ENCODE data around the gene NOP16.

Gene NOP16

DNA sequence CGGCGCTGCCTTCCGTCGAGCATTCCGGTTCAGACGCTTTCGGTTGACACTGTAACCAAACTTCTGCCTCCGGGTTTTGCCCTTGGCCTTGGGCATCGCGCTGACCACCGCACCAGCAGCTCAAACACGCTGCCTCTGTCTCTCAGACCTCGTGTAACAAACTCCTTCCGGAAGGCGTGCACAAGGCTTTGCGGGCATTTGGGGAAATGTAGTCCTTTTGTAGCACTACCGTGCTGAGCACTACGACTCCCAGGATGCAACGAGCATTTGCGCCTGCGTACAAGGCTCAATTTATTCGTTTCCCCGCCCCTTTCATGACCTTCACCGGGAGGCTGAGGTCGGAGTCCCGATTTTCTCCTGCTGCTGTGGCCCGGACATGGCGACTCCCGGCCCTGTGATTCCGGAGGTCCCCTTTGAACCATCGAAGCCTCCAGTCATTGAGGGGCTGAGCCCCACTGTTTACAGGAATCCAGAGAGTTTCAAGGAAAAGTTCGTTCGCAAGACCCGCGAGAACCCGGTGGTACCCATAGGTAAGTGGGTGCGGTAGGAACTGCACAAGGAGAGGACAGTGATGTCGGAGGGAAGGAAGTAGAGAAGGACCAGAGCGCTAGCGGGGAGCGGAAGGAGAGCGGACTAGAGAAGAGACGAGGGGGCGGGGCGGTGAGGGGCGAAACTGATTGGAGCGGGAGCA lies at the start of gene NOP16, which contains the start of gene HIGD2A:
NOP16 (minus strand) TSS at position 155 of the 691 bp plus-strand sequence; CDS start at position 96, 59 bp downstream.
HIGD2A (plus strand) TSS at position 308 of the 691 bp plus-strand sequence; CDS start at position 377, 69 bp downstream.
- peaks cover 89% of the 10 kb centered on the region for H3K36me3 Mint-ChIP-seq
- peak; percentile 96 for ATAC-seq
- H3K27ac Mint-ChIP-seq: peak within 1 kb of the TSS; percentile 98
- peak within 1 kb of the TSS; percentile 92 for H3K4me3 Mint-ChIP-seq
- no peaks in the 10 kb centered on the region for H3K9me3 Mint-ChIP-seq
- peaks cover 32% of the 10 kb centered on the region for H3K4me1 Mint-ChIP-seq
- peak; percentile 86 to 98 for DNase-seq (ENCODE audit: low spot score in 2 of 2)

DNA sequence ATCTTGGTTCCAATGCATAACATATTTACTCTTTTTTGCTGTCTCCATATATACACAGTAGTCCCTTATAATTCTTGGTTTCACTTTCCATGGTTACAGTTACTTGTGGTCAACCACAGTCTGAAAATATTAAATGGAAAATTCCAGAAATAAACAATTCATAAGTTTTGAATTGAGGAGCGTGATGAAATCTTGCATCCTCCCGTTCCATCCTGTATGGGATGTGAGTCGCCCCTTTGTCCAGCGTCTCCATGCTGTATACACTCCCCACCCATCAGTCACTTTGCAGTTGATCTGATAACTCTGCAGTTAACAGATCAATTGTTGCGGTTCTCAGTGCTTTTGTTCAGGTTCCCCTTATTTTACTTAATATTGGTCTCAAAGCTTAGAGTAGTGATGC lies 48.3 kb upstream of the NOP16 start:
- peaks cover 11% of the 10 kb centered on the region for H3K4me1 Mint-ChIP-seq
- no peak overlapping the region for H3K27ac Mint-ChIP-seq
- ATAC-seq (peak; percentile 51), DNase-seq (ENCODE audit: low spot score in 2 of 2) (no peak)
- peak overlapping the region; percentile 37 for H3K4me3 Mint-ChIP-seq
- no peaks in the 10 kb centered on the region for H3K9me3 Mint-ChIP-seq
- H3K36me3 Mint-ChIP-seq: no peaks in the 10 kb centered on the region

DNA sequence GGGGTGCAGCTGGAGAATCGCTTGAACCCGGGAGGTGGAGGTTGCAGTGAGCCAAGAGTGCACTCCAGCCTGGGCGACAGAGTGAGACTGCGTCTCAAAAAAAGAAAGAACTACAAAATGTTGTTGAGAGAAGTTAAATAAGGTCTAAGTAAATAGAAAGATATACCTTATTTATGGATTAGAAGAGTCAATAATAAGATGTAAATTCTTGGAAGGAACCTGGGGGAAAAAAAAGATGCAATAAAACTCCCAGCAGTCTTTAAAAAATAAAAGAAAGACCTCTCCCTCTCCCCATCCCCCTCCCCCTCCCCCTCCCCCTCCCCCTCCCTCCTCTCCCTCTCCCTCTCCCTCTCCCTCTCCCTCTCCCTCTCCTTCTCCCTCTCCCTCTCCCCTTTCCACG lies 44.3 kb upstream of the NOP16 start:
- Mint-ChIP-seq H3K4me1 (peaks cover 20% of the 10 kb centered on the region), H3K9me3 (no peaks in the 10 kb centered on the region), H3K4me3 (no peak overlapping the region), H3K27ac (no peak overlapping the region), H3K36me3 (no peaks in the 10 kb centered on the region)
- ATAC-seq: no peak
- DNase-seq (ENCODE audit: low spot score in 2 of 2): no peak

DNA sequence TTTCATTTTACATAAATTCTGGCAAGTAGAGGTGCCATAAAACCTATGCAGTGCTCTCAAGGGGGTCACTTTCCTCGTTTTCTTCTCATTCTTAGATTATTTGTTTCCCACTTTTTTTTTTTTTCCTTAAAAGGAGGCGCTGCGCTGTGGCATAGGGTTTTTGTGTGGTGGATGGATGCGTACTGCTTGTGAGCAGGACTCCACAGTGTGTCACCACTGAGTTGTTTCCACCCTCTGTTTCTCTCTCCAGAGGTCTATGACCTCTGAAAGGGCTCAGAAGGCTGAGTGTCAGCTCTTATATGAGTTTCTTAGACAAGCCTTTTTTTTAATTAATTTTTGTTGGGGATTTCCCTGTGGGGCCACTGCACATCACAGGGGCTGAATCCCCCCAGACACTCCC lies 41.6 kb upstream of the NOP16 start:
- peak overlapping the region; percentile 4 for H3K27ac Mint-ChIP-seq
- no peaks in the 10 kb centered on the region for H3K9me3 Mint-ChIP-seq
- DNase-seq (ENCODE audit: low spot score in 2 of 2): no peak
- no peaks in the 10 kb centered on the region for H3K36me3 Mint-ChIP-seq
- ATAC-seq: no peak
- H3K4me1 Mint-ChIP-seq: peaks cover 9% of the 10 kb centered on the region
- H3K4me3 Mint-ChIP-seq: no peak overlapping the region

GRCh38 chr5:176427971-176428370 lies 39.6 kb upstream of the NOP16 start:
- peaks cover 9% of the 10 kb centered on the region for H3K4me1 Mint-ChIP-seq
- H3K9me3 Mint-ChIP-seq: no peaks in the 10 kb centered on the region
- no peak overlapping the region for H3K4me3 Mint-ChIP-seq
- ATAC-seq (no peak), DNase-seq (ENCODE audit: low spot score in 2 of 2) (no peak)
- no peak overlapping the region for H3K27ac Mint-ChIP-seq
- H3K36me3 Mint-ChIP-seq: no peaks in the 10 kb centered on the region

GRCh38 chr5:176426876-176427275 lies 38.5 kb upstream of the NOP16 start:
- no peak for DNase-seq (ENCODE audit: low spot score in 2 of 2)
- no peaks in the 10 kb centered on the region for H3K36me3 Mint-ChIP-seq

DNA sequence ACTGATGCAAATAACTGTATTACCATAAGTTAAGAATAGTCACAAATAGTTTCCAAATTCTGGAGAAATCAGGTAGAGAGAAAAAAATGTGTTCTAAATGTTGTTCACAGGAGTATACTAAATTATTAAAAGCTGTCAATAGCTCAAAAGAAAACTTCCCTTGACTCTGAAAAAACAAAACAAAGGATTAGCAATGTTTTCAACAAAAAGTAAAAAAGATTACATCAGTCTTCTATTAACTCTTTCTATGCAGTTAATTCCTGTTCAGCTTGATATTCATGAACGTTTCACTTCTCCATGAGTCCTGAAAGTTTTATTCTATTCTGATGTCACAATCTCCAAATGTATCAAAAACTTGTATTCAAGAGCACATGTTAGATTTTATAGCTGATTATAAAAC lies 37.4 kb upstream of the NOP16 start:
- Mint-ChIP-seq H3K4me1 (peaks cover 9% of the 10 kb centered on the region), H3K4me3 (no peak overlapping the region), H3K9me3 (no peaks in the 10 kb centered on the region), H3K27ac (no peak overlapping the region), H3K36me3 (no peaks in the 10 kb centered on the region)
- no peak for DNase-seq (ENCODE audit: low spot score in 2 of 2)
- ATAC-seq: no peak

More at GRCh38 chr5:176426876-176427275, 38.5 kb upstream of the NOP16 start:
- no peak overlapping the region for H3K4me3 Mint-ChIP-seq
- H3K27ac Mint-ChIP-seq: no peak overlapping the region
- no peak for ATAC-seq
- H3K9me3 Mint-ChIP-seq: no peaks in the 10 kb centered on the region
- peaks cover 9% of the 10 kb centered on the region for H3K4me1 Mint-ChIP-seq

DNA sequence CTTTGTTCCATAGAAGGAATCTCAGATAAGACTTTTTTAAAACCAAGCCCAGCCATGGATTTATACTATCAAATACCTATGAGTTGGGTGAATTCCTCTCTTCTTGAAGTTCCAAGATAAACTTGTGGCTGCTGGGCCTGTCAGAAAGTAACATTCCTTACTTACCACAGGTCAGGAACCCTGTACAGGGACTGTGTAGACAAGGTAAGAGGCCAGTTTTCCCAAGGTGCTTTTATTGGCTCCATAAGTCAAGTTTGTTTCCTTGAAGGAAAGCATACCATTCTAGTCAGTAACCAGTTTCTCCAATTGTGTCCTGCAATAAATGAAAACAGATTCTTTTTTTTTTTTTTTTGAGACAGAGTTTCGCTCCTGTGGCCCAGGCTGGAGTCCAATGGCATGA lies 36.7 kb upstream of the NOP16 start:
- no peak for DNase-seq (ENCODE audit: low spot score in 2 of 2)
- ATAC-seq: no peak
- Mint-ChIP-seq H3K4me3 (no peak overlapping the region), H3K27ac (no peak overlapping the region), H3K9me3 (no peaks in the 10 kb centered on the region), H3K36me3 (no peaks in the 10 kb centered on the region), H3K4me1 (peaks cover 3% of the 10 kb centered on the region)

DNA sequence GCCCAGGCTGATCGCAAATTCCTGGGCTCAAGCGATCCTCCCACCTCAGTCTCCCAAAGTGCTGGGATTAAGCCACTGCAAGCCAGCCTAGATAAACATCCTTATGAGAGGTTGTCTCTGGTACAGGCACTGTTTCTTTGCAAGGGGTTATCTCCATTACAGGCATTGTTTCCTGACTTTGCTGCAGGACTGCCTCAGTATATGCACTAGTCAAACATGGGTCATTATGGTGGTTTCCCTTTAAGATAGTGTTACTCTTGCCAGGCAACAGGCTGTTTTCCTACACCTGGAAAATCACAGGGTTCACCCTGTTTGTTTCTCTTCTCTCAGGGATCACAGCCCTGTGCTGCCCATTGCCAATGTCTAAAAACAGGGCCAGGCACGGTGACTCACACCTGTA lies 35.8 kb upstream of the NOP16 start:
- Mint-ChIP-seq H3K36me3 (no peaks in the 10 kb centered on the region), H3K4me3 (no peak overlapping the region), H3K27ac (no peak overlapping the region), H3K9me3 (no peaks in the 10 kb centered on the region), H3K4me1 (no peaks in the 10 kb centered on the region)
- DNase-seq (ENCODE audit: low spot score in 2 of 2) (no peak), ATAC-seq (no peak)

DNA sequence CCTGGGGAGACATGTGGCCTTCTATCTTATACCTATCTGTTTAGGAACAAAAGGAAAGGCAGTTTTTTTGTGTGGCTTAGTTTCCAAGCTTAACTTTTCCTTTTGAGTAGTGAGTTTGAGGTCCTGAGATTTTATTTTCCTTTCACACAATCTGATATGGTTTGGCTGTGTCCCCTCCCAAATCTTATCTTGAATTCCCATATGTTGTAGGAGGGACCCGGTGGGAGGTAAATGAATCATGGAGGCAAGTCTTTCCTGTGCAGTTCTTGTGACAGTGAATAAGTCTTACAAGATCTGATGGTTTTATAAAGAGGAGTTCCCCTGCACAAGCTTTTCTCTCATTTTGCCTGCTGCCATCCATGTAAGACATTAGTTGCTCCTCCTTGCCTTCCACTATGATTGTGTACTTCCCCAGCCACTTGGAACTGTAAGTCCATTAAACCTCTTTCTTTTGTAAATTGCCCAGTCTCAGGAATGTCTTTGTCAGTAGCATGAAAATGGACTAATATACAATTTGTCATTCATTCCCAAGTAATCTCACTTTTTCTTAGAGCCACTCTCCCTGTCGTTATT lies 32.7 kb upstream of the NOP16 start:
- H3K27ac Mint-ChIP-seq: no peak overlapping the region
- peaks cover 8% of the 10 kb centered on the region for H3K4me1 Mint-ChIP-seq
- H3K4me3 Mint-ChIP-seq: no peak overlapping the region
- no peaks in the 10 kb centered on the region for H3K36me3 Mint-ChIP-seq
- H3K9me3 Mint-ChIP-seq: no peaks in the 10 kb centered on the region
- DNase-seq (ENCODE audit: low spot score in 2 of 2) (no peak), ATAC-seq (no peak)

DNA sequence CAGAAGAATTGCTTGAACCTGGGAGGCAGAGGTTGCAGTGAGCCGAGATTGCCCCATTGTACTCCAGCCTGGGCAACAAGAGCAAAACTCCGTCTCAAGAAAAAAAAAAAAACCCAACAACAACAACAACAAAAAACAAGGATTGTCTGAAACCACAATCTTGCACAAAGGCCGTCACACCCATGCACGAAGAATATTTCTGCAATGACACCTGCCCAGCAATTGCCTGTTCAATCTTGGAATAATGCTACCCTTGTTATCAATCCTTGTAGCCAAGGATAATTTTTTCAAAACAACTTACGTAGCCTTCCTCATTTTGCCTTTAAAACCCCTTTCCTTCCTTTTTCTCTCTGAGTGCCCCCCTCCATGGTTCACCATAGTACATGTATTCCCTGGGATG lies 31.7 kb upstream of the NOP16 start:
- H3K27ac Mint-ChIP-seq: no peak overlapping the region
- ATAC-seq (no peak), DNase-seq (ENCODE audit: low spot score in 2 of 2) (no peak)
- H3K9me3 Mint-ChIP-seq: no peaks in the 10 kb centered on the region
- peaks cover 15% of the 10 kb centered on the region for H3K4me1 Mint-ChIP-seq
- no peak overlapping the region for H3K4me3 Mint-ChIP-seq
- H3K36me3 Mint-ChIP-seq: no peaks in the 10 kb centered on the region

DNA sequence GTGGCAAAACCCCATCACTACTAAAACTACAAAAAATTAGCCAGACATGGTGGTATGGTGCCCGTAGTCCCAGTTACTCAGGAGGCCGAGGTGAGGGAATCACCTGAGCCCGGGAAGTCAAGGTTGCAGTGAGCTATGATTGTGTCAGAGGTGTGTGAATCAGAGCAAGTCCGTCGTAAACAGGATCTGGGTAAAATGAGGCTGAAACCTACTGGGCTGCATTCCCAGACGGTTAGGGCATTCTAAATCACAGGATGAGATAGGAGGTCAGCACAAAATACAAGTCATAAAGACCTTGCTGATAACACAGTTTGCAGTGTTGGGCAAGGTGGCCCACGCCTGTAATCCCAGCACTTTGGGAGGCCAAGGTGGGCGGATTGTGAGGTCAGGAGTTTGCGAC lies 29.9 kb upstream of the NOP16 start:
- no peaks in the 10 kb centered on the region for H3K36me3 Mint-ChIP-seq
- H3K4me1 Mint-ChIP-seq: peaks cover 28% of the 10 kb centered on the region
- H3K4me3 Mint-ChIP-seq: no peak overlapping the region
- no peak overlapping the region for H3K27ac Mint-ChIP-seq
- H3K9me3 Mint-ChIP-seq: no peaks in the 10 kb centered on the region
- no peak for ATAC-seq
- DNase-seq (ENCODE audit: low spot score in 2 of 2): no peak

DNA sequence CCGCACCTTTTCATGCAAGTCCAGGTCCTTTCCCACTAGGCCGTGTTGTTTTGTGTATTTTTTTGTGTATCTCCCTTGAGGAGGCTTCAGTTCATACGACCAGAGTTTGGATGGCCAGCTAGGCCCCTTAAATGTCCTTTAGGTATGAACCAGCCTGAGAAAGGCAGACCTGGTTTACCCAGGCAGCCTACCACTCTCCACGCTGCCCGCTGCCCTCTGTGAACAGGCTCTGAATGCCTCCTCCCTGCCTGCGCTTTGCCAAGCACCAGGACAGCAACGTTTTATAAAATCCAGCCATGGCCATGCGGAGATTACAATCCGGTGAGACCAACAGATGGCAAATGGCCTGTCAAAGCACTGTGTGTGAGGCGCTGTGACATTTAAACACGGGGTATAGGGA lies 28.6 kb upstream of the NOP16 start:
- H3K4me1 Mint-ChIP-seq: peaks cover 39% of the 10 kb centered on the region
- no peaks in the 10 kb centered on the region for H3K9me3 Mint-ChIP-seq
- peak overlapping the region; percentile 73 for H3K4me3 Mint-ChIP-seq

GRCh38 chr5:176415952-176416924 lies 27.8 kb upstream of the NOP16 start, which contains the start of gene CLTB:
Gene CLTB, minus strand, starts transcription at chr5:176416539. Its CDS starts 176 bp downstream, at chr5:176416363.
- peak; percentile 74 to 85 for DNase-seq (ENCODE audit: low spot score in 2 of 2)
- peak within 1 kb of the TSS; percentile 84 for H3K27ac Mint-ChIP-seq
- H3K36me3 Mint-ChIP-seq: peaks cover 7% of the 10 kb centered on the region
- H3K9me3 Mint-ChIP-seq: no peaks in the 10 kb centered on the region
- peak; percentile 96 for ATAC-seq
- H3K4me1 Mint-ChIP-seq: peaks cover 47% of the 10 kb centered on the region
- H3K4me3 Mint-ChIP-seq: peak within 1 kb of the TSS; percentile 73

More for the DNA sequence above, 28.6 kb upstream of the NOP16 start:
- DNase-seq (ENCODE audit: low spot score in 2 of 2) (no peak), ATAC-seq (no peak)
- Mint-ChIP-seq H3K27ac (peak overlapping the region; percentile 15), H3K36me3 (peaks cover 2% of the 10 kb centered on the region)

- ATAC-seq: no peak
- Mint-ChIP-seq H3K4me1 (peaks cover 55% of the 10 kb centered on the region), H3K27ac (peak overlapping the region; percentile 84), H3K4me3 (peak overlapping the region; percentile 73), H3K9me3 (no peaks in the 10 kb centered on the region), H3K36me3 (peaks cover 14% of the 10 kb centered on the region)
- peak in 1 of 2 donors; percentile 64 for DNase-seq (ENCODE audit: low spot score in 2 of 2)
Observed at GRCh38 chr5:176415240-176415951, 27.0 kb upstream of the NOP16 start.

Data from stimulated activated effector memory CD8-positive, alpha-beta T cell treated with anti-CD3 and anti-CD28 coated beads, Interleukin-12 subunit alpha, Interleukin-12 subunit beta, amount 100 ng/mL, for 72 hours (primary cell).